ENCODE measurements around the gene VAT1L. TPM values are rescaled to one million over a fixed set of nuclear protein-coding genes. Genes with fewer than 3 reads are reported as not detected.

The VAT1L gene
- total RNA-seq, 1 donor from 2014 or later: not detected

DNA sequence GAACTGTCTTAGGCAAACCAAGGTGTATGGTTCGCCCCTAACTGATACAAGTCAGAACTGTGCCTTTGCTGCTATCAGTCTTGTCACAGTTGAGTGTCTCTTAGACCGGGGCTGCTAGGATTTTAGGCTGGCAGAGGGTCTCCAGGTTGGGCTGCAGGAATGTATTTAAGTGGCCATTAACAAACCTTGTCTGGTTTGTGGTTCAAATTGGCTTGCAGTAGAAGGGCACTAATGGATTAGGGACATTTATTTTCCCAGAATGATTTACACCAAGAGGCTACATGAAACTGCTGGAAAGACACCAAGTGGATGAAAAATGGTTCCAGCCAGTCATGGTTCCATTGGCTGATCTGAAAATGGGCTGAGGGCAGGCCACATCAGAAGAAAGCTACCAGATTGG is 5.1 kb downstream of the VAT1L start:
- H3K27ac Mint-ChIP-seq (ENCODE audit: unreplicated experiment): no peak overlapping the region
- no peaks in the 10 kb centered on the region for H3K9me3 Mint-ChIP-seq (ENCODE audit: low read depth)

GRCh38 chr16:77794586-77794985 is 6.2 kb downstream of the VAT1L start:
- H3K4me3 Mint-ChIP-seq (ENCODE audit: unreplicated experiment): no peak overlapping the region
- TF ChIP-seq CTCF (IDR thresholded peaks at IDR 0.05): no peak
- H3K27me3 Mint-ChIP-seq (ENCODE audit: low read depth): peaks cover 36% of the 10 kb centered on the region
- no peaks in the 10 kb centered on the region for H3K36me3 Mint-ChIP-seq (ENCODE audit: low read depth)
- no peak overlapping the region for H3K27ac Mint-ChIP-seq (ENCODE audit: unreplicated experiment)
- DNase-seq (ENCODE audit: low spot score): no peak
- no peaks in the 10 kb centered on the region for H3K9me3 Mint-ChIP-seq (ENCODE audit: low read depth)
- H3K4me1 Mint-ChIP-seq (ENCODE audit: low read depth): no peaks in the 10 kb centered on the region

More for the DNA sequence above, 5.1 kb downstream of the VAT1L start:
- H3K4me3 Mint-ChIP-seq (ENCODE audit: unreplicated experiment): no peak overlapping the region
- peaks cover 1% of the 10 kb centered on the region for H3K4me1 Mint-ChIP-seq (ENCODE audit: low read depth)
- H3K36me3 Mint-ChIP-seq (ENCODE audit: low read depth): no peaks in the 10 kb centered on the region
- TF ChIP-seq CTCF (IDR thresholded peaks at IDR 0.05): no peak
- H3K27me3 Mint-ChIP-seq (ENCODE audit: low read depth): peaks cover 39% of the 10 kb centered on the region
- no peak for DNase-seq (ENCODE audit: low spot score)

DNA sequence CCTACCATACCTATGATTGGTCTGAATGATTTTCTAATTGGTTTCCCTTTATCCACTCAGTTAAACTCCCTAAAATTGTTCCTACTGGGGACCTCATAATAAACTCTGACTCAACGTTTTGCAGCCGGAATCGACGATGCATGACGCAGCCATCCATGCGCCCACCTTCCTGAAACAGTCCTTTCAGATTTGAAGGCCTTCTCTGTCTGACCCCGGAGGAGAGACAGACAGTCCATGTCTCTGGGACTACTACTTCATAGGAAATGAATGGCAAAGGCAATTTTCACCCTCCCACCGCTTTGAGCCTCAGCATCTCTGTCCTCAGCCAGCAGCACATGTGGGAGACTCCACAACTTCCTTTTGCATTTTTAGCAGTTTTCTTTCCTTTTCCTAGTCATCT is 13.5 kb downstream of the VAT1L start:
- Mint-ChIP-seq H3K4me1 (ENCODE audit: low read depth) (no peaks in the 10 kb centered on the region), H3K27ac (ENCODE audit: unreplicated experiment) (no peak overlapping the region), H3K4me3 (ENCODE audit: unreplicated experiment) (no peak overlapping the region), H3K36me3 (ENCODE audit: low read depth) (no peaks in the 10 kb centered on the region), H3K9me3 (ENCODE audit: low read depth) (no peaks in the 10 kb centered on the region), H3K27me3 (ENCODE audit: low read depth) (peaks cover 10% of the 10 kb centered on the region)
- no peak for DNase-seq (ENCODE audit: low spot score)
- no peak for TF ChIP-seq CTCF (IDR thresholded peaks at IDR 0.05)

GRCh38 chr16:77805398-77805797 is 17.0 kb downstream of the VAT1L start:
- no peak overlapping the region for H3K4me3 Mint-ChIP-seq (ENCODE audit: unreplicated experiment)
- H3K9me3 Mint-ChIP-seq (ENCODE audit: low read depth): no peaks in the 10 kb centered on the region
- H3K36me3 Mint-ChIP-seq (ENCODE audit: low read depth): no peaks in the 10 kb centered on the region
- TF ChIP-seq CTCF (IDR thresholded peaks at IDR 0.05): no peak
- H3K27ac Mint-ChIP-seq (ENCODE audit: unreplicated experiment): no peak overlapping the region
- no peak for DNase-seq (ENCODE audit: low spot score)
- peaks cover 3% of the 10 kb centered on the region for H3K27me3 Mint-ChIP-seq (ENCODE audit: low read depth)
- no peaks in the 10 kb centered on the region for H3K4me1 Mint-ChIP-seq (ENCODE audit: low read depth)

- H3K27ac Mint-ChIP-seq (ENCODE audit: unreplicated experiment): no peak overlapping the region
- H3K27me3 Mint-ChIP-seq (ENCODE audit: low read depth): peaks cover 1% of the 10 kb centered on the region
- H3K9me3 Mint-ChIP-seq (ENCODE audit: low read depth): no peaks in the 10 kb centered on the region
- H3K4me1 Mint-ChIP-seq (ENCODE audit: low read depth): no peaks in the 10 kb centered on the region
- no peak for TF ChIP-seq CTCF (IDR thresholded peaks at IDR 0.05)
- no peak overlapping the region for H3K4me3 Mint-ChIP-seq (ENCODE audit: unreplicated experiment)
- DNase-seq (ENCODE audit: low spot score): no peak
- no peaks in the 10 kb centered on the region for H3K36me3 Mint-ChIP-seq (ENCODE audit: low read depth)
Observed at GRCh38 chr16:77807021-77807420, 18.7 kb downstream of the VAT1L start.

All from chondrocyte (in vitro differentiated cells).